Midbrain (tissue), 1 donor: Measurements from ENCODE around the gene KCNMA1.

Source experiments
- DNase-seq: peaks from one replicate; lab custom pipeline; 2025; lab: John Stamatoyannopoulos, UW

The KCNMA1 gene

GRCh38 chr10:76984559-76985443 lies 652.8 kb downstream of the KCNMA1 start:
- peak; percentile 76 for DNase-seq

- no peak for DNase-seq
These were observed 654.0 kb downstream of the KCNMA1 start for GRCh38 chr10:76983624-76984023.

- no peak for DNase-seq
These were observed 654.9 kb downstream of the KCNMA1 start for GRCh38 chr10:76982671-76983070.

- no peak for DNase-seq
These were observed 656.4 kb downstream of the KCNMA1 start for GRCh38 chr10:76981251-76981650.

GRCh38 chr10:76977901-76978300 lies 659.7 kb downstream of the KCNMA1 start:
- no peak for DNase-seq

GRCh38 chr10:76977046-76977445 lies 660.6 kb downstream of the KCNMA1 start:
- no peak for DNase-seq

- DNase-seq, result no peak
These were observed 661.5 kb downstream of the KCNMA1 start for GRCh38 chr10:76976142-76976541.

GRCh38 chr10:76975126-76975525 lies 662.5 kb downstream of the KCNMA1 start:
- DNase-seq, result no peak

- DNase-seq, result no peak
These were observed 663.5 kb downstream of the KCNMA1 start for GRCh38 chr10:76974017-76974691.

- no peak for DNase-seq
These were observed 664.3 kb downstream of the KCNMA1 start for GRCh38 chr10:76973091-76974016.

GRCh38 chr10:76972541-76972940 lies 665.1 kb downstream of the KCNMA1 start:
- no peak for DNase-seq

GRCh38 chr10:76971547-76972170 lies 665.9 kb downstream of the KCNMA1 start:
- no peak for DNase-seq

- DNase-seq, result no peak
These were observed 666.7 kb downstream of the KCNMA1 start for GRCh38 chr10:76970711-76971519.

GRCh38 chr10:76969366-76969948 lies 668.2 kb downstream of the KCNMA1 start:
- no peak for DNase-seq

- DNase-seq, result no peak
These were observed 669.1 kb downstream of the KCNMA1 start for GRCh38 chr10:76968483-76968882.

GRCh38 chr10:76962851-76963250 lies 674.8 kb downstream of the KCNMA1 start:
- no peak for DNase-seq

- DNase-seq, result no peak
These were observed 675.8 kb downstream of the KCNMA1 start for GRCh38 chr10:76961841-76962240.

GRCh38 chr10:76959111-76959510 lies 678.5 kb downstream of the KCNMA1 start:
- no peak for DNase-seq

GRCh38 chr10:76954838-76955237 lies 682.8 kb downstream of the KCNMA1 start:
- DNase-seq, result no peak

GRCh38 chr10:76950354-76950753 lies 687.3 kb downstream of the KCNMA1 start:
- DNase-seq, result no peak
